Measurements from ENCODE around the gene EGR2.

Gene EGR2

DNA sequence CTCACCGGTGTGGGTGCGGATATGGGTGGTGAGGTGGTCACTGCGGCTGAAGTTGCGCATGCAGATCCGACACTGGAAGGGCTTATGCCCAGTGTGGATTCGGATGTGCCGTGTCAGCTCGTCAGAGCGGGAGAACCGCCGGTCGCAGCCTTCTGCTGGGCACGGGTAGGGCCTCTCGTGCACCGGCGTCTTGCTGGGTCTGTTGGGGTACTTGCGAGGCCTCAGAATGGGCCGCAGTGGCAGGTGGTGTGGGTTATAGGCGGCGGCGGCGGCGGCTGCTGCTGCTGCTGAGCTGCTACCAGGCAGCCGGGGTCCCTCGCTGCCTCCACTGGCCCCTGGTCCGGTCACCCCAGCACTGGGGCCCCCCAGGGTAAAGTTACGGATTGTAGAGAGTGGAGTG, 2.7 kb downstream of the EGR2 start:
- TF ChIP-seq, protein P1, sequence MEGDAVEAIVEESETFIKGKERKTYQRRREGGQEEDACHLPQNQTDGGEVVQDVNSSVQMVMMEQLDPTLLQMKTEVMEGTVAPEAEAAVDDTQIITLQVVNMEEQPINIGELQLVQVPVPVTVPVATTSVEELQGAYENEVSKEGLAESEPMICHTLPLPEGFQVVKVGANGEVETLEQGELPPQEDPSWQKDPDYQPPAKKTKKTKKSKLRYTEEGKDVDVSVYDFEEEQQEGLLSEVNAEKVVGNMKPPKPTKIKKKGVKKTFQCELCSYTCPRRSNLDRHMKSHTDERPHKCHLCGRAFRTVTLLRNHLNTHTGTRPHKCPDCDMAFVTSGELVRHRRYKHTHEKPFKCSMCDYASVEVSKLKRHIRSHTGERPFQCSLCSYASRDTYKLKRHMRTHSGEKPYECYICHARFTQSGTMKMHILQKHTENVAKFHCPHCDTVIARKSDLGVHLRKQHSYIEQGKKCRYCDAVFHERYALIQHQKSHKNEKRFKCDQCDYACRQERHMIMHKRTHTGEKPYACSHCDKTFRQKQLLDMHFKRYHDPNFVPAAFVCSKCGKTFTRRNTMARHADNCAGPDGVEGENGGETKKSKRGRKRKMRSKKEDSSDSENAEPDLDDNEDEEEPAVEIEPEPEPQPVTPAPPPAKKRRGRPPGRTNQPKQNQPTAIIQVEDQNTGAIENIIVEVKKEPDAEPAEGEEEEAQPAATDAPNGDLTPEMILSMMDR (IDR thresholded peaks at IDR 0.05) = no peak

DNA sequence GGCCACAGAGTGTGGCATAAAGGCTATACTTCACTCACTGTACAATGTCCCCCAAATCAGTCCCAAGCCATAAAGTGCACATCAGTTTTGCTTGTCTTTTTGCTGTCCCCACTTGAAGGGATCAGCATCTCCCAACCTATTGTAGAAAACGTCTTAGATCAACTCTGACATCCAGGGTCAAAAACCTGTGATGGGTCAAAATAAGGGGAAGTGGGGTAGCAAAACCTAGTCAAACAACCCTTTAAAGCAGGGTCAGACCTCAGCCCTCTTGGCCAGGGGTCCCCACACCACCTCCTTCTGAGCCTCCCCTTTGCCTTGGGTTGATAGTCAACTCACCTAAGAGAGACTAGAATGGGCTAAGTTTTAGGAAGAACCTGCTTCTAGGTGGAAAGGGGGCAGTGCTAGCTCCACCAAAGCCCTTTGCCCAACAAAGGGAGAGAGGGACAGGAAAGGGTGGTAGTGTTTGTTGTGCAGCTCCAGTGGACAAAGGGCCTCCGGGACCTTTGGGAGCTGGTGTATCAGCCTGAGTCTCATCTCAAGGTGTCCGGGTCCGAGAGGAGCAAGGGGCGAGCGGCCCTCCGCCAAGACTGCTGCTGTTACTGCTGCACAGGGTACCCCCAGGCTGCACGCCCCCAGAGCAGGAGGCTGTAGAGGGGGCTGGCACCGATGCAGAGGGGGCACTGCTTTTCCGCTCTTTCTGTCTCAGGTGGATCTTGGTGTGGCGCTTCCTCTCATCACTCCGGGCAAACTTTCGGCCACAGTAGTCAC, 3.3 kb downstream of the EGR2 start:
- TF ChIP-seq, protein P1 (IDR thresholded peaks at IDR 0.05) = no peak

DNA sequence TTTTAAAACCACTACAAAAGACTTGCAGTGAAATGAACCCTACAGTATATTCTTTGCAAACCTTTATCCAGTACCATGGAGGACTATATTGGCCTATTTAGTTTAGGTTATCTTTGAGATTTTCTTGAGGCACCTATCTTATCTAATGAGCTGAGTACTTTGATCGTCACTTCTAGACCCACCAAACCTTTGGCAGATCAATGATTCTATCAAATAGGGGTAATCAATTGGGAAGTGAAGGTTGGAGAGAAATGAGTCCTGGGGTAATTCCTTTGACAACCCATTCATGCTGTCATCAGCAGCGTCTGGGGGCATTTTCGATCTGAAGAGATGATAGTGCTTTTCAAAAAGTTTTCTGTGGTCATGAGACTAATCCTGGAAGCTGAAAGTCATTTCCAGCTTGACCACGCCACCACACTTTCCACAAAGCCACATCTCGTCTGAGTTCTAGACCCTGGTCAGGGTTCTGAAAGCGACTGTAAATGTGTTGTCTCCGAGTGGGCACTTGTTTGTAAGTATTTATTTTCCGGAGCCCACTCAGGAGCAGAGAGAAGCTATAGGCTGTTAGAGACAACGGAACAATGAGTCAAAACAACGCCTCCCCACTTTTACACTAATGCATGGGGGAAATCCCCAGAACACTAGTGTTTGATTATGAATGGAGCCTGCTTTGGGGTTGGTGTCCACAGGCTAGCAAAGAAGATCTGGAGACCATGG, 4.8 kb downstream of the EGR2 start:
- TF ChIP-seq, protein P1 (IDR thresholded peaks at IDR 0.05) = no peak

DNA sequence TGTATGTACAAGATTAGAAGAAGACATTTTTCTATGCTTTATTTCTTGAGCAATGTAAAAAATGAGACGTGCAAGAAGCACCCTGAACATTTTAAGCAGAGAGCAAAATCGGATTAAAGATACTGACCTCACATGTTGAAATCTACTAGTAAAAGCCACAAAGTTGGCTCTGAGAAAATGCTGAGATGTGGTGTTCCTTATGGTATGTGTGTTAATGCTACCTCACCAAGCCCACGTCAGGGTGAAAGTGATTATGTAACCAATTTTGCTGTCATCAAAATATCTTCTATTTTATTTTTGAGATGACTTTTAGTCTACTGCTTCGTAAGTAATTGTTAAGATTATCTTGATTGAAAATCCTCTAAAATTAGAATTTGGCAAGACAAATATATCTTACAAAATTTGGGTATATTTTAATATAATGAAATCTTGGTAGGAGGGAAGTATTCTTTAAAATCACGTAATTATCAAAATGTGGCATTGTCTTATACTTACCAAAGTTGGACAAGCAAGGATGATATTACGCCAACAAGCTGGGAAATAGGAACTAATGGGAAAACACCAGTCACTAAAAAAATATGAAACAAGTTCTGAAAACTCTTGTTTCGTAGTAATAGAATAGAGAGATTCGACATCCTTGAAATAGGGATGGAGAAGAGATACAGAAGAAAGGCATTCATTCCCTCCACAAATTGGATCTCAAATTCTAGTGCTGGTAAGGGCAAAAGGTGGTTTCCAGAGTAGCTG, 5.8 kb downstream of the EGR2 start:
- TF ChIP-seq, protein P1 (IDR thresholded peaks at IDR 0.05) = no peak

DNA sequence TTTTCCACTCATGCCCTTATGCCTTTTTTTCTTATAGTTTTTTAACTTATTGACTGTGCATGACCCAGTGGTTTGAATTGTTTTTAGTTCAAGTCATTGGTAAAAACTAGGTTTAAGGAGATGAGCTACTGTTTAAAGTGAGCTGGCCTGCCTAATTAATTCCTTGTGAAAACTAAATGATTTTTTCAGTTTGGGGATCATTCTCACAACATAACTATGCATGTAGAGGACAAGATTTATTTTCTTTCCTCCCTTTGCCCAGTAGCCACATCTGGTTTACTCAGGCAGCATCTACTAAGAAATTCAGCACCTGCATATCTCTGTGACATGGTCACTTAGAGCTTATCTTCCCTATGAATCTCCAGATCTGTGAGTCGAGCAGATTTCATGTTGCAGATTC, 9.9 kb downstream of the EGR2 start:
- TF ChIP-seq, protein P1 (IDR thresholded peaks at IDR 0.05) = no peak

DNA sequence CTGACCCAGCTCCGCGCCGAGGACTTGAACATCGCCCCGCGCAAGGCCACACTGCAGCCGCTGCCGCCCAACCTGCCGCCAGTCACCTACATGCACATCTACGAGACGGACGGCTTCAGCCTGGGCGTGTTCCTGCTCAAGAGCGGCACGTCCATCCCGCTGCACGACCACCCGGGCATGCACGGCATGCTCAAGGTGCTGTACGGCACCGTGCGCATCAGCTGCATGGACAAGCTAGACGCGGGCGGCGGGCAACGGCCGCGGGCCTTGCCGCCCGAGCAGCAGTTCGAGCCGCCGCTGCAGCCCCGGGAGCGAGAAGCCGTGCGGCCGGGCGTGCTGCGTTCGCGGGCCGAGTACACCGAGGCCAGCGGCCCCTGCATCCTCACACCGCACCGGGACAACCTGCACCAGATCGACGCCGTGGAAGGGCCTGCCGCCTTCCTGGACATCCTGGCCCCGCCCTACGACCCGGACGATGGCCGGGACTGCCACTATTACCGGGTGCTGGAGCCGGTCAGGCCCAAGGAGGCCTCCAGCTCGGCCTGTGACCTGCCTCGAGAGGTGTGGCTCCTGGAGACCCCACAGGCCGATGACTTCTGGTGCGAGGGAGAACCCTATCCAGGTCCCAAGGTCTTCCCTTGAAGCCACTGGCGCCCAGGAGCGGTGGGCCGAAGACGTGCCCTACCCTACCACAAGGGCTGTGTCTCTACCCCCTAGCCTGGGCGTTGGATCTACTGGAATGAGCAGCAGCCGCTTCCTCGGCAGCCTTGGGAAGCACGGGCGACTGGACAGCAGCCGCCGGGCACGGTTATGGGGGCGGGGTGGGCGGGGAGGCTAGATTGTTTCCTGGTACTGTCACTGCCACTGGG, 10.7 kb downstream of the EGR2 start:
- TF ChIP-seq, protein P1 (IDR thresholded peaks at IDR 0.05) = no peak
